Esophagus squamous epithelium (tissue), 5 donors: ENCODE data around the gene RIT2. TPM values are rescaled to one million over a fixed set of nuclear protein-coding genes. Genes with fewer than 3 reads are reported as not detected.

Experiments
- DNase-seq: peaks from one replicate; lab custom pipeline; 2025; lab: John Stamatoyannopoulos, UW
- H3K27ac ChIP-seq, 4 donors: fragments of 200-600 bp; sonication (generic); one replicate each; pipeline ENCODE4 v1.5.1; 2016 to 2019; ENCODE audit warnings: mild to moderate bottlenecking in 1 of 4
- H3K27me3 ChIP-seq, 4 donors: fragments of 200-600 bp; sonication (generic); 1 replicate in 3 of 4; 2 replicates in 1 of 4; pipeline versions ENCODE4 v1.5.1 to v1.6.0; 2017 to 2021; ENCODE audit warnings: antibody characterized with exemption in 1 of 4
- H3K36me3 ChIP-seq, 3 donors: fragments of 200-600 bp; sonication (generic); one replicate each; pipeline ENCODE4 v1.5.1; 2016 to 2019
- H3K4me1 ChIP-seq, 3 donors: fragments of 200-600 bp; sonication (generic); one replicate each; pipeline ENCODE4 v1.5.1; 2017 to 2019
- H3K4me3 ChIP-seq, 4 donors: fragments of 200-600 bp; sonication (generic); 1 replicate in 3 of 4; 2 replicates in 1 of 4; pipeline ENCODE4 v1.5.1; 2016 to 2019; ENCODE audit warnings: mild to moderate bottlenecking in 2 of 4, moderate library complexity in 1 of 4
- H3K9me3 ChIP-seq, 3 donors: fragments of 200-600 bp; sonication (generic); one replicate each; pipeline ENCODE4 v1.5.1; 2016 to 2019
- POLR2A ChIP-seq, 4 donors: fragments of 450-650 bp; IDR thresholded peaks; one replicate each; pipeline ENCODE4 v1.6.1; 2017; ENCODE audit warnings: antibody characterized with exemption in 4 of 4, mild to moderate bottlenecking in 4 of 4, moderate library complexity in 3 of 4
- WGBS, 2 donors: methylation state at CpG; one replicate each; pipeline ENCODE4 v1.1.5; 2018; 5-methylcytosine and 5-hydroxymethylcytosine counted together
- intact Hi-C: fragments of 100-400 bp; cut with DNase I; formaldehyde crosslinking; loops from one replicate; pipeline ENCODE4 v1.15.0; 2022
- total RNA-seq, 4 donors: library from RNA; depleted of rRNA; stranded (reverse); fragments of >200 nt; gene quantifications; one replicate each; pipeline ENCODE4 v1.1.0, GENCODE V29; 2016
- TF ChIP-seq, protein P1 (sequence below), 6 experiments: fragments of 450-650 bp in 4 of 6; fragments of 200-600 bp in 2 of 6; sonication (generic) in 2 of 6; IDR thresholded peaks; one replicate each; pipeline ENCODE4 v1.5.1; 2016 to 2019; ENCODE audit warnings: antibody characterized with exemption in 6 of 6, mild to moderate bottlenecking in 4 of 6, moderate library complexity in 4 of 6
- donor health status: DM: yes; HTN: yes; CAD: no.

RIT2 gene
- total RNA-seq, 4 donors from 2014 or later, result not detected

DNA sequence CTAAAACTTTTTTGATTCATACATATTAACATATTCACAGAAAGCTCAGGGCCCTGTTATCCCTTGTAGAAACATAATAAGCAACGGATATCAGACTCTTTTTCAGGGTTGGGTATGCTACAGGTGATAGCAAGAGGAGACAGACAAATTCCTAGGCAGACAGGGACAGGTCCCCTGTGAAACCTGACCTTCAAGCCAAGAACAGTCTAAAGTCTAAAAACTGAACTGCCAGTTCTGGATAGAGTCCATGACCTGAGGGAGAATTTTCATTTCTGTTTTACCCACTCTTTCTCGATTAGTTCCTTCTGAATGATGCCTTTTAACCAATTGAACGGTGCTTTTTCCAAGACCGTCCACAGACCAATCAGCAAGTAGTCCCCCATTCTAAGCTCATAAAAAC lies 54.2 kb downstream of the RIT2 start:
- no peaks in the 10 kb centered on the region for H3K27me3 ChIP-seq
- no peaks in the 10 kb centered on the region for H3K36me3 ChIP-seq
- H3K4me1 ChIP-seq, result no peaks in the 10 kb centered on the region
- TF ChIP-seq, protein P1, sequence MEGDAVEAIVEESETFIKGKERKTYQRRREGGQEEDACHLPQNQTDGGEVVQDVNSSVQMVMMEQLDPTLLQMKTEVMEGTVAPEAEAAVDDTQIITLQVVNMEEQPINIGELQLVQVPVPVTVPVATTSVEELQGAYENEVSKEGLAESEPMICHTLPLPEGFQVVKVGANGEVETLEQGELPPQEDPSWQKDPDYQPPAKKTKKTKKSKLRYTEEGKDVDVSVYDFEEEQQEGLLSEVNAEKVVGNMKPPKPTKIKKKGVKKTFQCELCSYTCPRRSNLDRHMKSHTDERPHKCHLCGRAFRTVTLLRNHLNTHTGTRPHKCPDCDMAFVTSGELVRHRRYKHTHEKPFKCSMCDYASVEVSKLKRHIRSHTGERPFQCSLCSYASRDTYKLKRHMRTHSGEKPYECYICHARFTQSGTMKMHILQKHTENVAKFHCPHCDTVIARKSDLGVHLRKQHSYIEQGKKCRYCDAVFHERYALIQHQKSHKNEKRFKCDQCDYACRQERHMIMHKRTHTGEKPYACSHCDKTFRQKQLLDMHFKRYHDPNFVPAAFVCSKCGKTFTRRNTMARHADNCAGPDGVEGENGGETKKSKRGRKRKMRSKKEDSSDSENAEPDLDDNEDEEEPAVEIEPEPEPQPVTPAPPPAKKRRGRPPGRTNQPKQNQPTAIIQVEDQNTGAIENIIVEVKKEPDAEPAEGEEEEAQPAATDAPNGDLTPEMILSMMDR (IDR thresholded peaks at IDR 0.05), result no peak
- no peak for TF ChIP-seq POLR2A (IDR thresholded peaks at IDR 0.05)
- no peak overlapping the region for H3K4me3 ChIP-seq
- intact Hi-C loops, result no loop called here
- no peak overlapping the region for H3K27ac ChIP-seq
- WGBS, 2 donors, result 64 to 68% methylated on average over 4 of the region's 4 CpGs
- H3K9me3 ChIP-seq, result no peaks in the 10 kb centered on the region
- no peak for DNase-seq

- intact Hi-C loops, result no loop called here
- no peak for DNase-seq
- WGBS, 2 donors, result 26 to 33% methylated on average over 1 of the region's 1 CpG
These were observed 55.5 kb downstream of the RIT2 start for GRCh38 chr18:43060020-43060419.

GRCh38 chr18:43054815-43055519 lies 60.5 kb downstream of the RIT2 start:
- intact Hi-C loops, result no loop called here
- WGBS, 2 donors, result 82 to 86% methylated on average over 7 of the region's 7 CpGs
- DNase-seq, result no peak
- Histone ChIP-seq H3K4me1 (no peaks in the 10 kb centered on the region), H3K36me3 (no peaks in the 10 kb centered on the region), H3K27ac (no peak overlapping the region), H3K27me3 (no peaks in the 10 kb centered on the region), H3K9me3 (no peaks in the 10 kb centered on the region), H3K4me3 (no peak overlapping the region)
- TF ChIP-seq, protein P1 (IDR thresholded peaks at IDR 0.05), result no peak
- TF ChIP-seq POLR2A (IDR thresholded peaks at IDR 0.05), result no peak

More at GRCh38 chr18:43060020-43060419, 55.5 kb downstream of the RIT2 start:
- Histone ChIP-seq H3K4me1 (no peaks in the 10 kb centered on the region), H3K27me3 (no peaks in the 10 kb centered on the region), H3K4me3 (no peak overlapping the region), H3K36me3 (no peaks in the 10 kb centered on the region), H3K27ac (no peak overlapping the region), H3K9me3 (no peaks in the 10 kb centered on the region)
- TF ChIP-seq, protein P1 (IDR thresholded peaks at IDR 0.05), result no peak
- no peak for TF ChIP-seq POLR2A (IDR thresholded peaks at IDR 0.05)

DNA sequence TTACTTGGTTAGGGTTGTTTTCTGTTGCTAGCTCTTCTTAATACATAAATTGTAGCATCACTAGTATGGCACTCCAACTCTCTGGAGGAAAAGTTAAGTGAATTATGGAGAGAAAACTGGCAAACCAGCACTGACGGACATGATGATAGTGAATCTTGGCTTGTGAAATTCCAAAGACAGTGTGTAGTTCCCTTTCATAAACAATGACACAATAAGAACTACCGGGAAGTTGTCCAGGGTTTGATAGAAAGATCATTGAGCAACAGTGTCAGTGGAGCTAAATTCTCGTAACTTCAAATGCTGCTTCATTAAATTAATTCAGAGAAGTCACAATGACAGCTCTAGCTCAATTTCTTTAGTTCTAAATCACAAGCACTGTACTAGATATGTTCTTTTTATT lies 66.5 kb downstream of the RIT2 start:
- TF ChIP-seq, protein P1 (IDR thresholded peaks at IDR 0.05), result no peak
- TF ChIP-seq POLR2A (IDR thresholded peaks at IDR 0.05), result no peak
- H3K27me3 ChIP-seq, result no peaks in the 10 kb centered on the region
- DNase-seq, result no peak
- no peak overlapping the region for H3K4me3 ChIP-seq
- no peak overlapping the region for H3K27ac ChIP-seq
- no peaks in the 10 kb centered on the region for H3K36me3 ChIP-seq
- no peaks in the 10 kb centered on the region for H3K9me3 ChIP-seq
- 37 to 52% methylated on average over 3 of the region's 3 CpGs for WGBS, 2 donors
- no peaks in the 10 kb centered on the region for H3K4me1 ChIP-seq
- intact Hi-C loops, result no loop called here

GRCh38 chr18:43046322-43046721 lies 69.2 kb downstream of the RIT2 start:
- intact Hi-C loops, result no loop called here

More at GRCh38 chr18:43046322-43046721, 69.2 kb downstream of the RIT2 start:
- no peaks in the 10 kb centered on the region for H3K27me3 ChIP-seq
- no peak overlapping the region for H3K27ac ChIP-seq
- no peak for TF ChIP-seq POLR2A (IDR thresholded peaks at IDR 0.05)
- TF ChIP-seq, protein P1 (IDR thresholded peaks at IDR 0.05), result no peak
- H3K36me3 ChIP-seq, result no peaks in the 10 kb centered on the region
- DNase-seq, result no peak
- 40 to 75% methylated on average over 1 to 2 of the region's 2 CpGs for WGBS, 2 donors
- H3K9me3 ChIP-seq, result no peaks in the 10 kb centered on the region
- H3K4me3 ChIP-seq, result no peak overlapping the region
- H3K4me1 ChIP-seq, result no peaks in the 10 kb centered on the region
